Heart right ventricle (tissue), 16 donors: ENCODE results near the gene MAGI2. TPM values are rescaled to one million over a fixed set of nuclear protein-coding genes. Genes with fewer than 3 reads are reported as not detected.

ENCODE experiments used
- ATAC-seq, 8 donors: fragments of 200-7000 bp; cut with Tn5 transposase; one replicate each; pipeline ENCODE4 v1.9.1; 2020; ENCODE audit warnings: mild to moderate bottlenecking in 8 of 8, moderate library complexity in 8 of 8, moderate number of reproducible peaks in 1 of 8
- DNase-seq, 2 donors: peaks; one replicate each; pipeline ENCODE4 v3.0.0-alpha.2; 2020
- H3K27ac ChIP-seq, 10 donors: fragments of 200-600 bp; sonication (generic) in 2 of 10; one replicate each; pipeline versions ENCODE4 v1.5.0 to v1.8.0; 2020 to 2022; ENCODE audit warnings: mild to moderate bottlenecking in 3 of 10
- H3K27me3 ChIP-seq, 7 donors: fragments of 200-600 bp; one replicate each; pipeline ENCODE4 v1.8.0; 2021 to 2022; ENCODE audit warnings: mild to moderate bottlenecking in 2 of 7
- H3K36me3 ChIP-seq, 9 donors: fragments of 200-600 bp; sonication (generic) in 1 of 9; one replicate each; pipeline versions ENCODE4 v1.5.0 to v1.8.0; 2020 to 2022; ENCODE audit warnings: mild to moderate bottlenecking in 2 of 9
- H3K4me1 ChIP-seq, 9 donors: fragments of 200-600 bp; sonication (generic) in 1 of 9; one replicate each; pipeline versions ENCODE4 v1.5.0 to v1.8.0; 2020 to 2022; ENCODE audit warnings: mild to moderate bottlenecking in 4 of 9
- H3K4me3 ChIP-seq, 10 donors: fragments of 200-600 bp; sonication (generic) in 2 of 10; one replicate each; pipeline versions ENCODE4 v1.5.0 to v1.8.0; 2020 to 2022; ENCODE audit warnings: mild to moderate bottlenecking in 7 of 10, moderate library complexity in 2 of 10
- H3K9me3 ChIP-seq, 11 donors: fragments of 200-600 bp in 10 of 11; sonication (generic) in 2 of 11; one replicate each; pipeline versions ENCODE4 v1.5.0 to v1.8.0; 2013 to 2022; ENCODE audit warnings: mild to moderate bottlenecking in 2 of 11, control low read depth in 1 of 11, moderate library complexity in 1 of 11
- CTCF ChIP-seq, 9 donors: fragments of 200-600 bp; sonication (generic) in 2 of 9; IDR thresholded peaks; one replicate each; pipeline versions ENCODE4 v1.5.0 to v1.8.0; 2021 to 2022; ENCODE audit warnings: antibody characterized with exemption in 9 of 9, mild to moderate bottlenecking in 5 of 9, moderate library complexity in 1 of 9
- WGBS, 2 donors: extraction: QIAGEN DNeasy Blood & Tissue Kit; methylation state at CpG; one replicate each; pipeline ENCODE4 v1.1.7; 2013; ENCODE audit warnings: inconsistent platforms in 1 of 2; 5-methylcytosine and 5-hydroxymethylcytosine counted together
- intact Hi-C, 10 donors: fragments of 100-400 bp; cut with DNase I; formaldehyde crosslinking; loops; one replicate each; pipeline versions ENCODE4 v1.11.1 to v1.14.2; 2022
- polyA plus RNA-seq, 2 donors: library from polyadenylated mRNA; stranded (reverse); fragments of 200-250 nt; gene quantifications; one replicate each; pipeline ENCODE4 v1.2.3, GENCODE V29; 2013
- total RNA-seq, 10 donors: library from RNA; stranded (reverse); fragmentation: NEBNext Ultra II Directional in 3 of 10; extraction: Animal tissue kit (Norgen Biotek cat#: 25700) in 3 of 10; gene quantifications; one replicate each; pipeline versions ENCODE4 v1.2.1 to v1.2.4, GENCODE V29; 2021 to 2023
- donor health status: Arrhythmogenic right ventricular cardiomyopathy.
- donor health status: ischemic (EF 13 %, LVEDD 7.1; RV severe dilation, severe dysfunction).
- donor health status: healthy with polysubstance abuse.
- donor health status: DM: no; HTN: yes; CAD: no.
- donor health status: DM: no; HTN: no; CAD: no.
- donor health status: ischemic (EF 25% LVEDD 6.9; RV normal size, moderate dysfunction).
- donor health status: ischemic (EF 25% LVEDD 5.7; RV mildly dilated, moderate dysfunction).
- donor health status: healthy.
- donor health status: DM: yes; HTN: yes; CAD: no.
- donor health status: Ischemic cardiomyopathy.
- donor health status: ischemic (EF 35%, LVEDD 5.7; RV mildly dilated, moderate dysfunction).
- donor health status: nonischemic (EF 11% LVEDD 7.7; RV severe dilation, severe dysfunction).
- donor health status: DM: yes; HTN: yes; CAD: no.
- donor health status: PGD.
- donor health status: ischemic (EF 29% LVEDD 5.4; RV normal size, mild dysfunction).
- donor health status: nonischemic (EF 23%, LVEDD 6.1; RV moderate dilation, normal function).

Gene MAGI2
- total and polyA plus RNA-seq, 12 donors = 0.83 to 6.0 (median 4.1) TPM

DNA sequence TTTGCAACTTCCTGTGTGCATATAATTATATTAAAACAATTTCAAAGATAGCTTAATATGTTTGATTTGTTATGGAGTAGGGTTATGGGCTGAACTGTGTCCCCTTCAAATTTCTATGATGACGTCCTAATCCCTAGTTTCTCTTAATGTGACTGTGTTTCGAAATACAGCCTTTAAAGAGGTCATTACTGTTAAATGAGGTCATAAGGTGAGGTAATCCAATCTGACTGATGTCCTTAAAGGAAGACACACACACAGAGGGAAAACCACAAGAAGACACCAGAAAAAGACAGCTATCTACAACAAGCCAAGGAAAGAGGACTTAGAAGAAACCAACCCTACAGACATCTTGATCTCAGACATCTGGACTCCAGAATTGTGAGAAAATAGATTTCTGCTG lies 407.4 kb downstream of the MAGI2 start:
- WGBS, 2 donors = 68 to 82% methylated on average over 2 of the region's 2 CpGs
- H3K4me3 ChIP-seq = no peak overlapping the region
- no peak for TF ChIP-seq CTCF (IDR thresholded peaks at IDR 0.05)

DNA sequence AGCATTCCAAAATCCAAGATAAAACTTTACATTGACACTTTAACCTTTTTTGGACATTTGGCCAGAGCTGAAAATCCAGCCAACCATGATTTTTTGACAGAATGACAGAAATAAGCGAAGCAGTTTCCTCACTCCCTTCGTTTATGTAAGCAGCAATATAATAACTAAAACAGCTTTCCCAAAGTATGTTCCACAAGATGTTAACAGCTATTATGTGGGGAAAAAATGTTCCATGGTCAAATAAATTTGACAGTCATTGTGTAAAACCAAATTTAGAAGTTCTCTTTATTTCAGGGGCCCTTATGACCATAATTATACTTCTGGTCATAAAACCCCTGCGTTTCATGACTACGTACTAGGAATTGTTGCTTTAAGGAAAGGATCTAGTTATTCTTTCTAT lies 416.5 kb downstream of the MAGI2 start:
- no peak overlapping the region for H3K4me3 ChIP-seq
- 76 to 83% methylated on average over 4 of the region's 4 CpGs for WGBS, 2 donors
- TF ChIP-seq CTCF (IDR thresholded peaks at IDR 0.05) = no peak
- DNase-seq = no peak
- no peaks in the 10 kb centered on the region for H3K36me3 ChIP-seq
- no peak for ATAC-seq
- H3K4me1 ChIP-seq = no peaks in the 10 kb centered on the region
- intact Hi-C loops = no loop called here
- H3K27me3 ChIP-seq = no peaks in the 10 kb centered on the region
- H3K9me3 ChIP-seq = no peaks in the 10 kb centered on the region
- H3K27ac ChIP-seq = no peak overlapping the region

More for the DNA sequence above, 407.4 kb downstream of the MAGI2 start:
- no peak for ATAC-seq
- no peak for DNase-seq
- Histone ChIP-seq H3K4me1 (no peaks in the 10 kb centered on the region), H3K27ac (no peak overlapping the region), H3K36me3 (no peaks in the 10 kb centered on the region), H3K9me3 (no peaks in the 10 kb centered on the region), H3K27me3 (no peaks in the 10 kb centered on the region)
- intact Hi-C loops = loop anchor here in 1 of 10 donors (10.0 kb wide), 1 partner anchor 59 kb away; no protein-coding TSS in a partner anchor

GRCh38 chr7:79036356-79036755 lies 417.1 kb downstream of the MAGI2 start:
- no peaks in the 10 kb centered on the region for H3K27me3 ChIP-seq
- no peaks in the 10 kb centered on the region for H3K4me1 ChIP-seq
- WGBS, 2 donors = 66 to 73% methylated on average over 2 of the region's 2 CpGs
- H3K4me3 ChIP-seq = no peak overlapping the region
- no peaks in the 10 kb centered on the region for H3K36me3 ChIP-seq
- ATAC-seq = no peak
- no peak for TF ChIP-seq CTCF (IDR thresholded peaks at IDR 0.05)
- DNase-seq = no peak
- no peak overlapping the region for H3K27ac ChIP-seq
- intact Hi-C loops = no loop called here
- H3K9me3 ChIP-seq = no peaks in the 10 kb centered on the region

DNA sequence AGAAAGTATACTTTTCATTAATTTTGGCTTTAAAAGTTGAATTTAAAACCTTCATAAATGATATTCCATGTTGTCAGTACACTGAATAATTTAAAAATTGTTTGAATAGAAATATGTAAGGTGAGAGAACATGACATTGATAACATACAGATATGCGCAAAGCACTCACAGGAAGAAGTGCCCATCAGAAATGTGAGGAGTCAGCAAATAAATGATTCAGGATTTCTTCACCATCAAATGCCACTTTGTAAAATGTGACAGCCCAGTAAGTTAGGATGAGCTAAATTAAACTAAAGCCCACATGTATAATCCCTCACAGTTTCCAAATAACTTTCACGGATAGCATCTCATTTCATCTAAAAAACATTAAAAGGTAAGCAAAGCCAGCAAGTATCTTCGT lies 417.6 kb downstream of the MAGI2 start:
- Histone ChIP-seq H3K9me3 (no peaks in the 10 kb centered on the region), H3K27me3 (no peaks in the 10 kb centered on the region), H3K27ac (no peak overlapping the region), H3K4me3 (no peak overlapping the region), H3K4me1 (no peaks in the 10 kb centered on the region), H3K36me3 (no peaks in the 10 kb centered on the region)
- DNase-seq (no peak), ATAC-seq (no peak)
- no peak for TF ChIP-seq CTCF (IDR thresholded peaks at IDR 0.05)
- intact Hi-C loops = no loop called here
- 88 to 92% methylated on average over 3 of the region's 3 CpGs for WGBS, 2 donors
